Breast epithelium (tissue), 4 donors: ENCODE data around the gene CARD10. TPM values are rescaled to one million over a fixed set of nuclear protein-coding genes. Genes with fewer than 3 reads are reported as not detected.

Source experiments
- DNase-seq, 2 donors: peaks; one replicate each; pipeline ENCODE4 v3.0.0-alpha.2; 2019; ENCODE audit warnings: low spot score in 2 of 2
- H3K27ac ChIP-seq, 2 donors: fragments of 200-600 bp; sonication (generic) in 1 of 2; one replicate each; pipeline ENCODE4 v1.5.1; 2016 to 2019; ENCODE audit warnings: mild to moderate bottlenecking in 1 of 2
- H3K27me3 ChIP-seq, 2 donors: fragments of 200-600 bp; sonication (generic) in 1 of 2; one replicate each; pipeline versions ENCODE4 v1.5.1 to v1.6.0; 2017 to 2019; ENCODE audit warnings: control low read depth in 1 of 2, mild to moderate bottlenecking in 1 of 2
- H3K36me3 ChIP-seq: fragments of 200-600 bp; one replicate; pipeline ENCODE4 v1.5.1; 2019
- H3K4me1 ChIP-seq, 2 donors: fragments of 200-600 bp; sonication (generic); one replicate each; pipeline ENCODE4 v1.5.1; 2016 to 2019; ENCODE audit warnings: control low read depth in 1 of 2
- H3K4me3 ChIP-seq, 3 donors: fragments of 200-600 bp; sonication (generic); 1 replicate in 2 of 3; 2 replicates in 1 of 3; pipeline ENCODE4 v1.5.1; 2016 to 2019; ENCODE audit warnings: mild to moderate bottlenecking in 3 of 3, moderate library complexity in 2 of 3
- H3K9me3 ChIP-seq, 2 donors: fragments of 200-600 bp; sonication (generic) in 1 of 2; one replicate each; pipeline ENCODE4 v1.5.1; 2016 to 2019; ENCODE audit warnings: control low read depth in 1 of 2
- POLR2A ChIP-seq: fragments of 450-650 bp; IDR thresholded peaks from one replicate; pipeline ENCODE4 v1.6.1; 2016; ENCODE audit warnings: antibody characterized with exemption, mild to moderate bottlenecking, moderate library complexity
- POLR2AphosphoS5 ChIP-seq, 3 donors: sonication (generic); formaldehyde crosslinking; IDR thresholded peaks; one replicate each; pipeline ENCODE4 v1.6.1; 2017; ENCODE audit warnings: antibody characterized with exemption in 3 of 3
- intact Hi-C: fragments of 100-400 bp; cut with DNase I; formaldehyde crosslinking; loops from one replicate; pipeline ENCODE4 v1.15.1; 2023; ENCODE audit warnings: low total_unique reads
- total RNA-seq, 3 donors: library from RNA; depleted of rRNA; stranded (reverse); fragments of >200 nt; gene quantifications; one replicate each; pipeline ENCODE4 v1.1.0, GENCODE V29; 2016
- TF ChIP-seq, protein P1 (sequence below), 3 donors: fragments of 450-650 bp; IDR thresholded peaks; one replicate each; pipeline ENCODE4 v1.5.1; 2016 to 2017; ENCODE audit warnings: antibody characterized with exemption in 3 of 3, mild to moderate bottlenecking in 3 of 3, moderate library complexity in 3 of 3

Gene CARD10
- total RNA-seq, 3 donors from 2014 or later, result 2.9 to 12.1 (median 10.2) TPM

DNA sequence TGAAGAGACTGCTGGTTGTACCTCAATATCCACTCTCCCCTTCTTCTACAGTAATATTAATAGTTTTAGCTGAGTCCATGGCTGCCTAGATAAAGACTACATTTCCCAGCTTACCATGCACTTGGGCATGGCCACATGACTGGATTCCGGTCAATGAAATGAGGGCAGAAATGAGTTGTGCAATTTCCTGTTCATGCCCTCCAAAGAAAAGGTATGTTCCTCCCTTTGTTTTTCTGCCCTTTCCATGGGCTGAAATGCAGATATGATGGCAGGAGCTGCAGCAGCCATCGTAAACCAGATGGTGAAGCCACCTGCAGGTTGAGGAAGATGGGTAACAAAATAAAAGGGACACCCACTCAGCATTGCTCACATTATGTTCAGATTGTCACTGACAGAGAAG, 76.7 kb downstream of the CARD10 start:
- Histone ChIP-seq H3K27me3 (peaks cover 0 to 17% of the 10 kb centered on the region in 2 donors), H3K4me3 (no peak overlapping the region), H3K27ac (no peak overlapping the region), H3K4me1 (no peaks in the 10 kb centered on the region), H3K9me3 (peaks cover 0 to 8% of the 10 kb centered on the region in 2 donors), H3K36me3 (no peaks in the 10 kb centered on the region)
- DNase-seq, result no peak
- intact Hi-C loops, result no loop called here
- TF ChIP-seq, protein P1, sequence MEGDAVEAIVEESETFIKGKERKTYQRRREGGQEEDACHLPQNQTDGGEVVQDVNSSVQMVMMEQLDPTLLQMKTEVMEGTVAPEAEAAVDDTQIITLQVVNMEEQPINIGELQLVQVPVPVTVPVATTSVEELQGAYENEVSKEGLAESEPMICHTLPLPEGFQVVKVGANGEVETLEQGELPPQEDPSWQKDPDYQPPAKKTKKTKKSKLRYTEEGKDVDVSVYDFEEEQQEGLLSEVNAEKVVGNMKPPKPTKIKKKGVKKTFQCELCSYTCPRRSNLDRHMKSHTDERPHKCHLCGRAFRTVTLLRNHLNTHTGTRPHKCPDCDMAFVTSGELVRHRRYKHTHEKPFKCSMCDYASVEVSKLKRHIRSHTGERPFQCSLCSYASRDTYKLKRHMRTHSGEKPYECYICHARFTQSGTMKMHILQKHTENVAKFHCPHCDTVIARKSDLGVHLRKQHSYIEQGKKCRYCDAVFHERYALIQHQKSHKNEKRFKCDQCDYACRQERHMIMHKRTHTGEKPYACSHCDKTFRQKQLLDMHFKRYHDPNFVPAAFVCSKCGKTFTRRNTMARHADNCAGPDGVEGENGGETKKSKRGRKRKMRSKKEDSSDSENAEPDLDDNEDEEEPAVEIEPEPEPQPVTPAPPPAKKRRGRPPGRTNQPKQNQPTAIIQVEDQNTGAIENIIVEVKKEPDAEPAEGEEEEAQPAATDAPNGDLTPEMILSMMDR (IDR thresholded peaks at IDR 0.05), result no peak
- TF ChIP-seq POLR2A, result no peak
- TF ChIP-seq POLR2AphosphoS5 (IDR thresholded peaks at IDR 0.05), result no peak

DNA sequence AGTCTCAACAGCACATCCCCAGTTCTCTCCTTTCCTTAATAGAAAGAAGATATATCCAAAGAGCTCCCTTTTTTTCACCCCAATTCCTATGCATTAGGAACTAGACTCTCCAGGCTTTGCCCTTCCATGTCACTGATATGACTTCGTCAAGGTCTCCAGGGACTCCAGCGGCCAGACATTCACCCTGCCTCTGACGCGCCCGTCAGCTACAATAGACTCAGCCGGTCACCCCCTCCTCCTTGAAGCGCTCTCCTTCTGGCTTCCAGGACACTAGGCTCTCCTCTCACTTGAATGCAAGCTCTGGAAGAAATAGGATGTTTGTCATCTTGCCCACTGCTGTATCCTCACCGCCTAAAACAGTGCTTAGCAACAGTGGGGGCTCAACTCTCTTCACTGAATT, 77.1 kb downstream of the CARD10 start:
- peaks cover 0 to 8% of the 10 kb centered on the region in 2 donors for H3K9me3 ChIP-seq
- DNase-seq, result no peak
- intact Hi-C loops, result no loop called here
- no peak overlapping the region for H3K27ac ChIP-seq
- TF ChIP-seq POLR2AphosphoS5 (IDR thresholded peaks at IDR 0.05) (no peak), POLR2A (no peak)
- TF ChIP-seq, protein P1 (IDR thresholded peaks at IDR 0.05), result no peak
- no peaks in the 10 kb centered on the region for H3K4me1 ChIP-seq
- no peaks in the 10 kb centered on the region for H3K36me3 ChIP-seq
- peaks cover 0 to 17% of the 10 kb centered on the region in 2 donors for H3K27me3 ChIP-seq
- H3K4me3 ChIP-seq, result no peak overlapping the region

DNA sequence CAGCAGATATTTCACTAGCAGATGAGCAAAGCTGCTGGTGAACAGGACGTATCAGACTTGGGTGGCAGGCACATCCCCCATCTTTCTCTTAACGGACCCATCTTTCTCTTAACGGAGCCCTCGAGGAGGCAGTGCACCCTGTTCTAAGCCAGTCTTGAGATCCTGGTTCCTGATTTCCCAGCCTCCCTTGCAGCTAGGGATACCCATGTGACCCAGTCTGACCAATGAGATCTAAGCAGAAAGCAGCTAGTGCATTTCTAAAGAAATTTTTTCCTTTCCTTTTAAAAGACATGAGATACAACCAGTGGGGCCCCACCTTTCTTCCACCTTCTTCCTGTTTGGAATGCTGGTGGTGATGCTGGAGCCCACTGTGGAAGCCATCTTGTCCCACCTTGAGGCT, 78.3 kb downstream of the CARD10 start:
- peaks cover 0 to 8% of the 10 kb centered on the region in 2 donors for H3K9me3 ChIP-seq
- no peak for DNase-seq
- no peaks in the 10 kb centered on the region for H3K36me3 ChIP-seq
- H3K4me3 ChIP-seq, result no peak overlapping the region
- intact Hi-C loops, result no loop called here
- no peak for TF ChIP-seq POLR2AphosphoS5 (IDR thresholded peaks at IDR 0.05)
- TF ChIP-seq POLR2A, result no peak
- TF ChIP-seq, protein P1 (IDR thresholded peaks at IDR 0.05), result no peak
- no peak overlapping the region for H3K27ac ChIP-seq
- no peaks in the 10 kb centered on the region for H3K4me1 ChIP-seq
- H3K27me3 ChIP-seq, result peaks cover 0 to 17% of the 10 kb centered on the region in 2 donors

Other genes with a start within 250 kb of the CARD10 start
- 10 to 100 TPM in 2 of 3 donors, 1 to 10 TPM in 1; 6.9 to 25.1 (median 10.5) TPM for gene CYTH4, start 236.9 kb downstream of the CARD10 start, total RNA-seq
- gene ELFN2, start 91.9 kb downstream of the CARD10 start, total RNA-seq, result not detected
- gene MFNG, start 33.0 kb downstream of the CARD10 start, total RNA-seq, result 10 to 100 TPM in 2 of 3 donors, 1 to 10 TPM in 1; 9.4 to 20.6 (median 17.8) TPM
- gene CDC42EP1, start 41.1 kb upstream of the CARD10 start, total RNA-seq, result 10 to 100 TPM; 13.8 to 43.0 (median 29.8) TPM
- under 1 TPM in 2 of 3 donors, not detected in 1; 0.80 to 0.88 TPM for gene LGALS2, start 60.7 kb upstream of the CARD10 start, total RNA-seq
- gene GGA1, start 89.4 kb upstream of the CARD10 start, total RNA-seq, result 10 to 100 TPM; 36.6 to 63.9 (median 54.7) TPM
- 1 to 10 TPM; 3.8 to 8.8 (median 7.3) TPM for gene SH3BP1, start 120.3 kb upstream of the CARD10 start, total RNA-seq
- gene PDXP, start 139.3 kb upstream of the CARD10 start, total RNA-seq, result 1 to 10 TPM; 4.2 to 6.9 (median 4.2) TPM
- gene LGALS1, start 156.2 kb upstream of the CARD10 start, total RNA-seq, result 1,000 to 10,000 TPM in 1 of 3 donors, 100 to 1,000 TPM in 2; 621 to 2,412 (median 641) TPM
- 10 to 100 TPM; 24.5 to 29.4 (median 24.6) TPM for gene NOL12, start 166.9 kb upstream of the CARD10 start, total RNA-seq
- 10 to 100 TPM; 78.3 to 95.0 (median 88.3) TPM for gene TRIOBP, start 177.6 kb upstream of the CARD10 start, total RNA-seq